Mesodermal cell (in vitro differentiated cells): ENCODE results near the gene PLA2G2C.

ENCODE experiments used
- H3K27ac ChIP-seq: 2 replicates; pipeline ENCODE4 v1.7.0; 2013; ENCODE audit warnings: mild to moderate bottlenecking, low read depth, low read length, moderate library complexity; ENCODE audit not compliant: severe bottlenecking
- H3K36me3 ChIP-seq: 2 replicates; pipeline ENCODE4 v1.7.1; 2013; ENCODE audit warnings: mild to moderate bottlenecking, low read length, moderate library complexity; ENCODE audit not compliant: control insufficient read depth, insufficient read depth
- H3K4me1 ChIP-seq: one replicate; pipeline ENCODE4 v1.7.1; 2013; ENCODE audit warnings: mild to moderate bottlenecking, low read length; ENCODE audit not compliant: insufficient read depth, control insufficient read depth, poor library complexity, severe bottlenecking
- H3K4me3 ChIP-seq: 2 replicates; pipeline ENCODE4 v1.7.0; 2013; ENCODE audit warnings: low read length, control low read depth, mild to moderate bottlenecking; ENCODE audit not compliant: insufficient read depth, poor library complexity, severe bottlenecking; ENCODE audit errors: extremely low read depth
- H3K9me3 ChIP-seq: 2 replicates; pipeline ENCODE4 v1.7.1; 2013; ENCODE audit warnings: mild to moderate bottlenecking, low read length, moderate library complexity; ENCODE audit not compliant: control insufficient read depth
- WGBS, 2 experiments: methylation state at CpG; one replicate each; pipeline ENCODE4 v1.1.5; 2013; ENCODE audit warnings: missing lambda C conversion rate in 2 of 2; ENCODE audit not compliant: insufficient coverage in 2 of 2; 5-methylcytosine and 5-hydroxymethylcytosine counted together

PLA2G2C gene

GRCh38 chr1:20143734-20144565 is 42.4 kb downstream of the PLA2G2C start:
- no peaks in the 10 kb centered on the region for H3K4me1 ChIP-seq
- H3K9me3 ChIP-seq, result no peaks in the 10 kb centered on the region
- 69 to 75% methylated on average over 8 to 9 of the region's 13 CpGs for WGBS, 2 experiments
- no peaks in the 10 kb centered on the region for H3K36me3 ChIP-seq
- no peak overlapping the region for H3K4me3 ChIP-seq
- no peak overlapping the region for H3K27ac ChIP-seq

DNA sequence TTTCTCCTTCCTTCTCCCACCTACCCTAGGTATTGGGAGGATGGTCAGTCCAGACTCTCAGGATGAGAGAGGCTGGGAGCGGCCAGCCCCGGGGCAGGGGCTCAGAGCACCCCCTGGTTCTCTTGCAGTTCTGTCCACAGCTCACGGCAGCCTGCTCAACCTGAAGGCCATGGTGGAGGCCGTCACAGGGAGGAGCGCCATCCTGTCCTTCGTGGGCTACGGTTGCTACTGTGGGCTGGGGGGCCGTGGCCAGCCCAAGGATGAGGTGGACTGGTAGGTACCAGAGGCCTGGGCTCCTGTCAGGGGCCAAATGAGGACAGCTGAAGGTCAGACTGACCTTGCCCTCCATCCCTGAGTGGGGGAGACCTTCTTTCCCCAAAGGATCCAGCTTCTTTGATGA is 43.0 kb downstream of the PLA2G2C start:
- H3K4me3 ChIP-seq, result no peak overlapping the region
- no peaks in the 10 kb centered on the region for H3K4me1 ChIP-seq
- 94 to 98% methylated on average over 4 to 8 of the region's 8 CpGs for WGBS, 2 experiments
- no peaks in the 10 kb centered on the region for H3K9me3 ChIP-seq
- no peak overlapping the region for H3K27ac ChIP-seq
- no peaks in the 10 kb centered on the region for H3K36me3 ChIP-seq

DNA sequence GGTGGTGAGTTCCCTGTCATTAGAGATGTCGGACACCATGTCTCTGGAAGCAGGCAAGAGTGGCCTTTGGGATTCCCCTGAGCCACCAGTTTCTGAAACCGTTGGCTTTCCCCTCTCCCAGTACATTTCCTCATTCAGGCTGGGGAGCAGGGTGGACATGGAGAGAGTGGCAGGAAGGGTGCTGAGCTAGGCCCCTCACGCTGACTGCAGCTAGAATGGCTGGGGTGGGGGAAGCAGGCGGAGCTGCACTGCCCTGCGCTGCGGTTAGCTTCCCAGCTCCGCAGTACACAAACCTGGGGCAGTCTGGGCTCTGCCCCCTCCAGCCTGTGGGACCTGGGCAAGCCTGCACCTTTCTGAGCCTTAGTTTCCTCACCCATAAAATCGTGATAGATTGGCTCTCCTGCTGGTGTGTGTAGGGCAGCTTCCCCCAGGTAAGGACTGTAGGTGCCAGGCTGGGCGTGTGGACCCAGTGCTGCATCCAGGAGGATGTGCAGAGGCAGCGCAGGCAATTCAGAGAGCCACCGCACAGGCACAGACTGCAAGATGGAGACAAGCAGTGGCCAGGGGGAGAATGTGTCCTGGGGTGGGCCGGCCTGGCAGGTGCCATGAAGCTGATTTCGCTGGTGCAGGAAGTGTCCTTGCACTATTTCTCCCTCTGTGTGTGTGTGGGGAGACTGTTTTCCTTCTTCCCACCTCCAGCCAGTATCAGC is 44.2 kb downstream of the PLA2G2C start:
- 82 to 89% methylated on average over 10 to 11 of the region's 13 CpGs for WGBS, 2 experiments
- H3K4me3 ChIP-seq, result no peak overlapping the region
- no peak overlapping the region for H3K27ac ChIP-seq
- no peaks in the 10 kb centered on the region for H3K9me3 ChIP-seq
- no peaks in the 10 kb centered on the region for H3K36me3 ChIP-seq
- no peaks in the 10 kb centered on the region for H3K4me1 ChIP-seq

GRCh38 chr1:20141466-20141865 is 44.9 kb downstream of the PLA2G2C start:
- no peak overlapping the region for H3K27ac ChIP-seq
- WGBS, 2 experiments, result 80 to 88% methylated on average over 5 to 7 of the region's 7 CpGs

GRCh38 chr1:20141001-20141400 is 45.3 kb downstream of the PLA2G2C start:
- Histone ChIP-seq H3K9me3 (no peaks in the 10 kb centered on the region), H3K36me3 (no peaks in the 10 kb centered on the region), H3K4me3 (no peak overlapping the region), H3K4me1 (no peaks in the 10 kb centered on the region), H3K27ac (no peak overlapping the region)
- WGBS, 2 experiments, result 88 to 92% methylated on average over 6 to 9 of the region's 9 CpGs

More at GRCh38 chr1:20141466-20141865, 44.9 kb downstream of the PLA2G2C start:
- Histone ChIP-seq H3K4me1 (no peaks in the 10 kb centered on the region), H3K9me3 (no peaks in the 10 kb centered on the region), H3K4me3 (no peak overlapping the region), H3K36me3 (no peaks in the 10 kb centered on the region)

DNA sequence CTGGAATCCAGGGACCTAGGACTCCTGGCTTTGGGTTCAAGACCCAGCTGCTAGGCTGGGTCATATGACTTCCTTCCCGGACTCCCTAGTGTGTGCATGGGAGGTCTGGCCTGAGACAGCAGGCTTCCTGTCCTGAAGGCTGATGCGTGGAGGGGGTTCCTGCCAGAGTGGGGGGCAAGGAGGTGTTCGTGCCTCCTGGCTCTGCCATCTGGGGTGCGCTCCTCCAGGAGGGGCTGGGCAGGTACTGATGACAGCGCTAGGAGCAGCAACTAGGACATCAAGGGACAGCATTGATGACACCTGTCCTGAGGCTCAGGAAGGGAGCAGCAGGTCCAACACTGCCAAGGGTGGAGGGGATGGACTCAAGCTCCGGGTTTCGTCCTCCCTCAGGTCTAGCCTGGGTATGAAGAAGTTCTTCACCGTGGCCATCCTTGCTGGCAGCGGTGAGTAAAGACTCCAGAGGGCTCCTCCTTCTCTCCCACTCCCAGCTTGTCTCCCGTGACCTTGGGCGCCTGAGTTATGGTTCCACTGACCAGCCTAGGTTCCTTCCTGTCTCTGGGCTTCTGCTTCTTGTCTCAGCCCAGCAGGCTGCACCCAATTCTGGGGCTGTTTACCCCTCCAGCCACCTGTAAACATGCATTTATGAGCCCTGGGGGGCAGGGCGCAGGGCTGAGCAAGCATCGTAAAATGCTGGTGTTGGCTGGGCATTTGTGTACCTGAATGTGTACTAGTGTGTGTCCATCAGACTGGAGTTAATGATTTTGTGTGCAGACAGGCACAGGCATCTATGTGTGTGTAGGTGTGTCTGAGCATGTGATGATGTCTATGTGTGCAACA is 46.3 kb downstream of the PLA2G2C start:
- Histone ChIP-seq H3K27ac (no peak overlapping the region), H3K4me1 (no peaks in the 10 kb centered on the region), H3K4me3 (no peak overlapping the region), H3K36me3 (no peaks in the 10 kb centered on the region), H3K9me3 (no peaks in the 10 kb centered on the region)
- 92 to 96% methylated on average over 11 to 12 of the region's 13 CpGs for WGBS, 2 experiments

DNA sequence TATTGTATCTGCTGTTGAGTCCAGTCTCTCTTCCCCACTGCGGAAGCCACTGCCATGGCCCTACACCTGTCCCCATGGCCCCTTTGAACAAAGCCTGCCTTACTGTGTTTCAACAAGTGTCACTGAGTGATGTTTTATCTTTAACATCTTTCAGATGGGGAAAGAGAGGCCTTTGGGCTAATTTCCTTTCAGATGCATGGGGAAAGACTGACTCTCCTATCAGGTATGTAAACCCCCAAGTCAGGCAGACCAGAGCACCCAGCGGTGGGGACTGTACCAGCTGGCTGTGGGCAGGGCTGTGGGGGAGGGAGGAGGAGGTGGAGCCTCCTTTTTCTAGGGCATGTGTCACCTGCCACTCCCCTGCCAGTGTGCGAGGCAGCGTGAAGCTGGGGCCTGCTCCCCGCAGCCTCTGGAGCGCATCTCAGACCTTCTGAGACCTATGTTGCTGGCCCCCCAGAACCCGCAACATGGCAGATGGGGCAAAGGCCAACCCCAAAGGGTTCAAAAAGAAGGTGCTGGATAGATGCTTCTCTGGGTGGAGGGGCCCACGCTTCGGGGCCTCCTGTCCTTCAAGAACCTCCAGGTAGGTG is 47.3 kb downstream of the PLA2G2C start, which contains the start of gene PLA2G2F:
Gene PLA2G2F, plus strand, starts transcription at position 363 of the 590 bp plus-strand sequence. Its CDS starts 105 bp downstream, at position 468.
- Histone ChIP-seq H3K27ac (no peak within 1 kb of the TSS), H3K4me3 (no peak within 1 kb of the TSS), H3K4me1 (no peaks in the 10 kb centered on the region), H3K36me3 (no peaks in the 10 kb centered on the region), H3K9me3 (no peaks in the 10 kb centered on the region)
- 91 to 96% methylated on average over 5 to 6 of the region's 9 CpGs for WGBS, 2 experiments

DNA sequence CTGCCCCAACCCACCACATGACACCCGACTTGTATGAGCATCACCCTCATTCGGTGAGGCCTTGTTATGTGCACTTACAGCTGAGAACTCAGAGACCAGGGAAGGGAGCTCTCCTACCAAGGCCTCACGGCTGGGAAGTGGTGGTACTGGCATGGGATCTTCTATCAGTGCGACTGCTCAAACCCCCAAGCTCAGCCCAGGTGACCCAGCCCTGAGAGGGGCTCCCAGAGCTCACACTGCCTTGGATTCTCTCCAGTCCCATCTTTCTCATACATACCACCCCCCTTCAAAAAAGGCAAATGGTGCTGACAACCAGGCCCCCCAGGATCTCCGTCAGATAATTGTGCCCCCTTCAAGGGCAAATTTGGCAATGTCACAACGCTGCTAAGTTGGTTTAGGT is 48.0 kb downstream of the PLA2G2C start:
- Histone ChIP-seq H3K4me1 (no peaks in the 10 kb centered on the region), H3K9me3 (no peaks in the 10 kb centered on the region), H3K36me3 (no peaks in the 10 kb centered on the region), H3K4me3 (no peak overlapping the region), H3K27ac (no peak overlapping the region)
- 89 to 90% methylated on average over 3 to 6 of the region's 6 CpGs for WGBS, 2 experiments

DNA sequence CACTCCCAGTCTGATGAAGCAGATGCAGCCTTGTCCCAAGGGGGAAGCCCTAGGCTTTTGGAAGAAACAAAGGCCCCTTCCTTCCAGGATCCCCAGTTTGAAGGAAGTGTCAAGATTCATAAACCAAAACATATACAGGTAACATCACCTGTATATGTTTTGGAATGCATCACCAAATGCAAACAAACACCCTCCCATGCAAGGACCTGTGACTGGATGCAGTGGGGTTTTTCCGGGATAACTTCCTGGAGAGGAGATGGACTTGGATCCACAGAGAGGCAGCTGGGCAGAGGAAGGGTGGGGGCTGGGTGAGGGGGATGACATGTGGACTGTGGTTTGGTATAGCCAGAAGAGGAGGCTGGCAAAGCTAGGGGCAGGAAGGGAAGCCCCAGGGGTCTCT is 48.7 kb downstream of the PLA2G2C start:
- no peaks in the 10 kb centered on the region for H3K4me1 ChIP-seq

DNA sequence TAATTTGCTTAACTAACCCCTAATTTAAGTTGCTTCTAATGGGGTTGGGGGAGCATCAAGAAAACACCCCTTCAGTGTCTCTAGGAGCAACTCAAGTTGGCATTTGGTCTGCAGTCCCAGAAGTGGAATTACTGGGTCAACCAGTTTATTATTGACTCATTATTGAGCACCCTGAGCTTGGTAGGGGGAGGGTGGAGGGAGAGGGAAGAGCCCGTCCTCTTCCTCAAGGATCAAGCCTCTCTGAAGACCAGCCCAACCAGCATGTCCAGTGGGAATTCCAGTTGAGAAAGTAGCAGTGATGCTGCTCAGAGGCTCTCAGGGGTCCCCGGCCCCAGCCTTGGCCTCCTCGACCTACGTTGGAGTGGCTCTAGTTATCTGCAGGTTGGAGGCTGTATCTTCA is 49.3 kb downstream of the PLA2G2C start:
- no peaks in the 10 kb centered on the region for H3K9me3 ChIP-seq
- no peaks in the 10 kb centered on the region for H3K36me3 ChIP-seq
- no peak overlapping the region for H3K27ac ChIP-seq
- H3K4me1 ChIP-seq, result no peaks in the 10 kb centered on the region
- WGBS, 2 experiments, result 86 to 88% methylated on average over 2 to 4 of the region's 4 CpGs
- no peak overlapping the region for H3K4me3 ChIP-seq

More for the DNA sequence above, 48.7 kb downstream of the PLA2G2C start:
- WGBS, 2 experiments, result 100% methylated on average over 1 of the region's 1 CpG; no CpG with 5 or more reads in 1 of the 2 experiments
- no peak overlapping the region for H3K4me3 ChIP-seq
- H3K9me3 ChIP-seq, result no peaks in the 10 kb centered on the region
- H3K27ac ChIP-seq, result no peak overlapping the region
- no peaks in the 10 kb centered on the region for H3K36me3 ChIP-seq
